ENCODE results near the gene WIPF2.

WIPF2 gene

DNA sequence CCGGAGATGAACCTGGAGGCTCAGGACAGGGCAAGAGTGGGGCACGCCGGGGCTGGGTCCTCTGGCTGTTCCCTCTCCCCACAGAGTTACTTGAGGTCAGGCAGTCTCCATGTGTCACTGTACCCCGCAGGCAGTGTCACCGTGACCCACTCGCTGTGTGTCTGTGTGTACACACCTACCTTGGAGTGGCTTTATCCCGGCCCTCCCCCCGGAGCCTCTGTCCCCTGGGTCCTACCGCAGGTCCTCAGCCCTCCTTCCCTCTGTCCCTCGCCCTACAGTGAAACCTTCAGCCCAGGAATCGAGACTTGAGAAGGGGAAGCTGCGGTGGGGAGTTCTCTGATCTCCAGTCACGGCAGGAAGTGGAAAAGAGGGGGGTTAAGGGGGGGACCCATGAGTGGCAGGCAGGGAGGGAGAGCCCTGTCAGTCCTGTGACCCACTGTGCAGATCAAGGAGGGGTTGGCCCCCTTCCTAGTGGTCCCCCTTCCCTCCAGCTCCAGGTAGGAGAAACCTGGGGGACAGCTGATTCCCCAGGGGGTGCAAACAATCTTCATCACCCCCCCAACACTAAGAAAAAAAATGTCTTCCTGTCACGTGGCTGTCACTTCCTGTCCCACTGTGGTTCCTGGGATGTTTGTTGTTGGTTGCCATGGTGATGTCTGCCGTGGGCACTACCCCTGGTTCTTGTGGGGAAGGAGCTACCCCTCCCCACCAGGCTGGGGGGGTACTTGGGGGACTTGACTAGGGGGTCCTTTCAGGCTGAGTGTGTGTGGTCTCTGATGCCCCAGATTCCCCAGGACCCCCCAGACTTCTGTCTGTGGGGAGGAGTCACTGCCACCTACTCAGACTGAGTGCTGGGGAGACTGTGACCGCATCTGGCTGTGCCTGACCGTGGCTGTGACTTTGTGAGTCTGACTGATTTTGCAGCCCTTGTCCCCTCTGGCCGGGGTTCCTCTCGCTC is 103.5 kb downstream of the WIPF2 start:
- H3K9me3 ChIP-seq = no peaks in the 10 kb centered on the region
- TF ChIP-seq, protein P1, sequence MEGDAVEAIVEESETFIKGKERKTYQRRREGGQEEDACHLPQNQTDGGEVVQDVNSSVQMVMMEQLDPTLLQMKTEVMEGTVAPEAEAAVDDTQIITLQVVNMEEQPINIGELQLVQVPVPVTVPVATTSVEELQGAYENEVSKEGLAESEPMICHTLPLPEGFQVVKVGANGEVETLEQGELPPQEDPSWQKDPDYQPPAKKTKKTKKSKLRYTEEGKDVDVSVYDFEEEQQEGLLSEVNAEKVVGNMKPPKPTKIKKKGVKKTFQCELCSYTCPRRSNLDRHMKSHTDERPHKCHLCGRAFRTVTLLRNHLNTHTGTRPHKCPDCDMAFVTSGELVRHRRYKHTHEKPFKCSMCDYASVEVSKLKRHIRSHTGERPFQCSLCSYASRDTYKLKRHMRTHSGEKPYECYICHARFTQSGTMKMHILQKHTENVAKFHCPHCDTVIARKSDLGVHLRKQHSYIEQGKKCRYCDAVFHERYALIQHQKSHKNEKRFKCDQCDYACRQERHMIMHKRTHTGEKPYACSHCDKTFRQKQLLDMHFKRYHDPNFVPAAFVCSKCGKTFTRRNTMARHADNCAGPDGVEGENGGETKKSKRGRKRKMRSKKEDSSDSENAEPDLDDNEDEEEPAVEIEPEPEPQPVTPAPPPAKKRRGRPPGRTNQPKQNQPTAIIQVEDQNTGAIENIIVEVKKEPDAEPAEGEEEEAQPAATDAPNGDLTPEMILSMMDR (IDR thresholded peaks at IDR 0.05; ENCODE audit: low read depth, low read length) = no peak
- H3K36me3 ChIP-seq = peaks cover 6% of the 10 kb centered on the region
- DNase-seq = peak; percentile 60
- peaks cover 45% of the 10 kb centered on the region for H3K4me1 ChIP-seq
- no peaks in the 10 kb centered on the region for H3K27me3 ChIP-seq
- peak overlapping the region; percentile 26 for H3K4me3 ChIP-seq (ENCODE audit: low read depth, low read length)

DNA sequence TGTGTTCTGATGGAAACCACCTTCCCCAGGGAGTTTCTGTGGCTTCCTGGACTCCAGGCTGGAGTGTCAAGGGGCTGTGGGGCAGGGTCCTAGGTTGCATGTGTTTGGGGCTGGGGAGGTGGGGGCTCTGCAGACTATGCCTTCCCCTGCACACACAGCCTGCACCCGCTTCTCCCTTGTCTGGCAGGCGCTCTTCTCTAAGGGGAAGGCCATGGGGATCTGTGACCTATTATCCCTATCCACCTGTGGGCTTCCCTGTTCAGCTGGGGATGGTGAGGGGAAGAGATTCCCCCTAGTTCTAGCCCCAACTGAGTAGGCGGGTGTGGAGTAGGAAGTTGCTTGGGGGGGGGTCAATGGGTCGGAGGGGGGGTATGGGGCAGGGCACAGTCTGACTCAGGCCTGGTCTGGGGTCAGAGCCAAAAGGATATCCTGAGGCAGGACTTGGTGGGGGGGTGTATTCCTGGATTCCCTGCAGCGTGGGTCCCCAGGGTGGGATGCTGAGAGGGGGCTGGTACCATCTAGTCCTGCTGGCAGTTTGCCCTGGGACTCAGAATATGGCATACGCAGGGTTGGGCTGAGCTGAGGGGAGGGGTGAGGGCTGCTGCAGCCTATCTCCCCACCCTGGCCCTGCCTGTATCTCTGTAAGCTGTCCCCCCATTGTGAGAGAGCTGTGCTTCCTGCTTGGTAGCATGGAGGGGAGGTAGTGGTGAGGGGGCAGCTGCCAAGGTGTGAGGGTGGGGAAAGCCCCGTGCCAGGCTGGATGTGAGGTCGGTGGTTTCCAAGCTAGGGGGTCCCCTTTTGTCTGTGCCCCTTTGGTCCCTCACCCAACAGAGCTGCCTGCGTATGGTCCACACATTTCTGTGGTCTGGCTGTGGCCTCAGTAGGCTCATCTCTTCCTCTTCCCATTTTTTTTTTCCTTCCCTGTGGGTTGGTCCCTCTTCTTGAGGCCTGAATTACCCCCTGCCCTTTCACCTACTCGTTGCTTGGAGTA is 104.6 kb downstream of the WIPF2 start:
- H3K4me1 ChIP-seq = peaks cover 45% of the 10 kb centered on the region
- H3K9me3 ChIP-seq = no peaks in the 10 kb centered on the region
- no peak for DNase-seq
- TF ChIP-seq, protein P1 (IDR thresholded peaks at IDR 0.05; ENCODE audit: low read depth, low read length) = no peak
- no peaks in the 10 kb centered on the region for H3K27me3 ChIP-seq
- H3K4me3 ChIP-seq (ENCODE audit: low read depth, low read length) = no peak overlapping the region; the same call in 1 of the 2 replicates
- peaks cover 7% of the 10 kb centered on the region for H3K36me3 ChIP-seq

DNA sequence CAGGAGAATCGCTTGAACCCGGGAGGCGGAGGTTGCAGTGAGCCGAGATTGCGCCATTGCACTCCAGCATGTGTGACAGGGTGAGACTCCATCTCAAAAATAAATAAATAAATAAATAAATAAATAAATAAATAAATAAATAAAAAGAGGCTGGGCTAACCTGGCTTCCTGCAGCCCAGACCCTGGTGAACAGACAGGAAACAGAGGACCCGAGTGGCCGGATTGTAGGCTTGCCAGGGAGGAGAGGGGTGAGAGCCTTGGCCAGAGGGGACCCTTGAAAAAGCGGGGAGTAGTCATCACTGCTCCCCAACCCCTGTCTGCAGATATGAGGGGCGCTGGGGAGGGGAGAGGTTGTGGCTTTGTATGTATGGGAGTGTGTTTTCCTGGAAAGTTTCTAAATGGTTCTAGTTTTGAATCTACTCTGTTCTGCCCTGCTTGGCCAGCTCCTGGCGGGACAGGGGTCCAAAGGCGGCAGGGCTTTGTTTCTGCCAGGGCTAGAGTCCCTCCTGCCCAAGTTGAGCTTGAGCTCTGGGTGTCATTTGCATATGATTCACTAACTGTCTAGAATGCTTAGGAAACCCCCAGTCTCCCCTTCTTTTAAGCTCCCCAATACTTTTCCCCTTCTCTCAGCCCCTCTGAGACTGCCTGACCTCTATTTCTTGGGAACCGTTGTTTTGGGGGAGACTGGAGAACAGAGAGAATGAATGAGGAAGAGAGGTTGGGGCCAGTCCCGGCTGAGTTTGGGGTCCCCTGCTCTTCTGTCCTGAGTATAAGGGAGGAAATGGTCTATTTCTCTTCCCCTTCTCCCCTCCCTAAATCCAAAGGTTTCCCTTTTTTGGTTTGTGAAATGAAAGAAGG is 106.3 kb downstream of the WIPF2 start:
- Histone ChIP-seq H3K9me3 (no peaks in the 10 kb centered on the region), H3K27me3 (no peaks in the 10 kb centered on the region), H3K4me1 (peaks cover 49% of the 10 kb centered on the region), H3K36me3 (peaks cover 10% of the 10 kb centered on the region), H3K4me3 (ENCODE audit: low read depth, low read length) (no peak overlapping the region)
- no peak for DNase-seq
- TF ChIP-seq, protein P1 (IDR thresholded peaks at IDR 0.05; ENCODE audit: low read depth, low read length) = no peak

DNA sequence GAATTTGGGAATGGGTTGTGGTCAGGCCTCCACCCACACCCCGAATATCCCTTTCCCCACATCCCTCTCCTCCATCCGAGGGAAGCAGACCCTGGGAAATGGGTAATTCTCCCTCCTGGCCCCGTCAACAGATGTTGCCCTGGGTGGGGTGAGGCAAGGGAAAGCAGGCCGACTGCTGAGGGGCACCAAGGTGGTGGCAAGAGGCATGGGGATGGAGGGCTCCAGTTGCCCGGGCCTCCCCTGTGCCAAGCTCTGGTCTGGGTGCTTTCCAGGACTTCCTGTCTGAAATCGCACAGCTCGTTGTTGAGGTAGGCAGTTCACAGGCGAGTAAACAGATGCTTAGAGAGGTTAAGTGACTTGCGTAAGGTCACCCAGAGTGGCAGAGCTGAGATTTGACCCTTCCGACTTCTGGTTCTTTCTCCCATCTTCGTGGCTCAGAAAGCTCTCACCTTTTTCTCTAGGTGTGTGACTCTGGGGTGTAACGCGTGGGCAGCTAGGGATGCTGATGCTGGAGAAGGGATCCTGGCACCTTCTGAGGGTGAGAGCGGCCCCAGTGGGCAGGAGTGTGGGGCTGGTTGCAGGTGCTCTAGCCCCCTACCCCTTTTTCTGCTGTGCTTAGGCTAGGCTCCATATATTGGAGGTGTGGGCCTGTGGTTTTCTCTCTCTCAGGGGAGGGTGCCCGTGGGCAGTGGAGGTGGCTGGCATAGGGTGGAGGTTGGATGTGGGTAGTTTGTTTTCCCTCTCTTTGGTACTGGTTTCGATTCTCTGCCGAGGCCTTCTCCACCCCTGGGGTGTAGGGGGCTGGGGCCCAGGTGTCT is 107.1 kb downstream of the WIPF2 start:
- Histone ChIP-seq H3K9me3 (no peaks in the 10 kb centered on the region), H3K4me1 (peaks cover 50% of the 10 kb centered on the region), H3K36me3 (peaks cover 18% of the 10 kb centered on the region), H3K27me3 (no peaks in the 10 kb centered on the region), H3K4me3 (ENCODE audit: low read depth, low read length) (no peak overlapping the region)
- DNase-seq = no peak
- TF ChIP-seq, protein P1 (IDR thresholded peaks at IDR 0.05; ENCODE audit: low read depth, low read length) = no peak

DNA sequence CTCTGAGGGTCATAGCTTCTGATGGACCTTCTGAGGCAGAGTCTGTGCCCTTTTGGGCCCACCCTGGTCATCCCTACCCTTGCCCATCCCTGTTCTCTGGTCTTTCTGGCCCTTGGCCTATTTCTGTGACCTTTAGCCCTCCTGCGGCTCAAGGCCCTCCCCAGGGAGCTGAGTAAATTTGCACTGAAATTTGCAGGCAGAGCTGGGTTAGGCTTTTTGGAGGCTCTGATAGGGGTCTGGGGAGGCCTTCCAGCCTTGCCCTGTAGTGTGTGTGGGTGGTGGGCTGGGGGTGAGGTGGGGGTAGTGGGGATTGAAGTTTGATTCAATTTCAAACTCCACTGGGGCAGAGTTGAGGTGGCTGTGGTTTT is 107.7 kb downstream of the WIPF2 start:
- H3K36me3 ChIP-seq = peaks cover 24% of the 10 kb centered on the region
- peaks cover 50% of the 10 kb centered on the region for H3K4me1 ChIP-seq
- TF ChIP-seq, protein P1 (IDR thresholded peaks at IDR 0.05; ENCODE audit: low read depth, low read length) = no peak
- H3K4me3 ChIP-seq (ENCODE audit: low read depth, low read length) = no peak overlapping the region
- no peak for DNase-seq
- no peaks in the 10 kb centered on the region for H3K27me3 ChIP-seq
- no peaks in the 10 kb centered on the region for H3K9me3 ChIP-seq
